Lower leg skin (tissue), 3 donors: Measurements from ENCODE around the gene GRK3.

ENCODE experiments used
- POLR2A ChIP-seq, 2 donors: fragments of 450-650 bp; IDR thresholded peaks; one replicate each; pipeline ENCODE4 v1.6.1; 2016 to 2017; ENCODE audit warnings: antibody characterized with exemption in 2 of 2, mild to moderate bottlenecking in 1 of 2, moderate library complexity in 1 of 2
- TF ChIP-seq, protein P1 (sequence below), 3 donors: fragments of 450-650 bp; IDR thresholded peaks; one replicate each; pipeline ENCODE4 v1.5.1; 2016; ENCODE audit warnings: antibody characterized with exemption in 3 of 3, mild to moderate bottlenecking in 3 of 3, moderate library complexity in 2 of 3

DNA sequence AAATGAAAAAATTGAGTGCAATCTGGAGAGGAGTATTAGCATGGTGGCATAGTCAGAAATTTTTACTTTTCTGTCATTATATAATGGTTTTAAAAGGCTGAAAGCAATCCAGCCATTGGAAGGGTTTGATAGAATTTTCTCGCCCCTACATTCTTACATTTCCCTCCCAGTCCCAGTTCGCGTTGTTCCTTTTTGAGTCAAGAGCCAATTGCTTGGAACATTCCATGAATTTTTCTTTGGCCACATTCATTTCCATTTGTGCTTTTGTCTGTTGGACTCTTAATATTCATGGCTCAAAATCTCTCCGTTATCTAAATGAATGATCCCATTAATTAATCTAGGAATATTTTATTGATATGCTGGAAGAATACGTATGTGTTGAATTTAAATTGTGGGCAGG, 66.0 kb downstream of the GRK3 start:
- TF ChIP-seq POLR2A (IDR thresholded peaks at IDR 0.05) = no peak
- TF ChIP-seq, protein P1, sequence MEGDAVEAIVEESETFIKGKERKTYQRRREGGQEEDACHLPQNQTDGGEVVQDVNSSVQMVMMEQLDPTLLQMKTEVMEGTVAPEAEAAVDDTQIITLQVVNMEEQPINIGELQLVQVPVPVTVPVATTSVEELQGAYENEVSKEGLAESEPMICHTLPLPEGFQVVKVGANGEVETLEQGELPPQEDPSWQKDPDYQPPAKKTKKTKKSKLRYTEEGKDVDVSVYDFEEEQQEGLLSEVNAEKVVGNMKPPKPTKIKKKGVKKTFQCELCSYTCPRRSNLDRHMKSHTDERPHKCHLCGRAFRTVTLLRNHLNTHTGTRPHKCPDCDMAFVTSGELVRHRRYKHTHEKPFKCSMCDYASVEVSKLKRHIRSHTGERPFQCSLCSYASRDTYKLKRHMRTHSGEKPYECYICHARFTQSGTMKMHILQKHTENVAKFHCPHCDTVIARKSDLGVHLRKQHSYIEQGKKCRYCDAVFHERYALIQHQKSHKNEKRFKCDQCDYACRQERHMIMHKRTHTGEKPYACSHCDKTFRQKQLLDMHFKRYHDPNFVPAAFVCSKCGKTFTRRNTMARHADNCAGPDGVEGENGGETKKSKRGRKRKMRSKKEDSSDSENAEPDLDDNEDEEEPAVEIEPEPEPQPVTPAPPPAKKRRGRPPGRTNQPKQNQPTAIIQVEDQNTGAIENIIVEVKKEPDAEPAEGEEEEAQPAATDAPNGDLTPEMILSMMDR (IDR thresholded peaks at IDR 0.05) = no peak
